Measurements from ENCODE around the gene MTX1. TPM values are rescaled to one million over a fixed set of nuclear protein-coding genes. Genes with fewer than 3 reads are reported as not detected.
"Not testable (repeated sequence)": the region's sequence is repeated elsewhere in the genome, so short reads cannot be mapped to it uniquely, and the experiment has no call there.

The MTX1 gene
- total RNA-seq, 1 donor from 2014 or later, result 40.9 TPM

DNA sequence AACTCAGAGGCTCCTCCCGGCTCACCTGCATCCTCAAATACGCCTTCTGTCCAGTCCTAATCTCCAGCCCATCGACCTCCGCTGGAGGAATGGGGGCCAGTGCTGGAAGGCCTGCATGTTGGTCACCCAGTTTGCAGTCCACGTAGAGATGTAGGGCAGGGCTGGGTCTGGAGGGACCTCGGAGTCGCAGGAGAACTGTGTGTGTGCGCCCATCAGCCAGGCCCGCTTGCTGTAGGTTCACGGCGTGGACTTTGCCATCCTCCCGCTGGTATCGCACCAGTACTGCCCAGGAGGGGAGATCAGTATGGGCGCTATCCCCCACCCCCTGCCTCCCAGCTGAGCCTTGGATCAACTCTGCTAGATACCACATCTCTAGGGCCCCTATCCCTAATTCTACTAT lies 3.5 kb upstream of the MTX1 start:
- intact Hi-C loops (cut with micrococcal nuclease), result no loop called here

DNA sequence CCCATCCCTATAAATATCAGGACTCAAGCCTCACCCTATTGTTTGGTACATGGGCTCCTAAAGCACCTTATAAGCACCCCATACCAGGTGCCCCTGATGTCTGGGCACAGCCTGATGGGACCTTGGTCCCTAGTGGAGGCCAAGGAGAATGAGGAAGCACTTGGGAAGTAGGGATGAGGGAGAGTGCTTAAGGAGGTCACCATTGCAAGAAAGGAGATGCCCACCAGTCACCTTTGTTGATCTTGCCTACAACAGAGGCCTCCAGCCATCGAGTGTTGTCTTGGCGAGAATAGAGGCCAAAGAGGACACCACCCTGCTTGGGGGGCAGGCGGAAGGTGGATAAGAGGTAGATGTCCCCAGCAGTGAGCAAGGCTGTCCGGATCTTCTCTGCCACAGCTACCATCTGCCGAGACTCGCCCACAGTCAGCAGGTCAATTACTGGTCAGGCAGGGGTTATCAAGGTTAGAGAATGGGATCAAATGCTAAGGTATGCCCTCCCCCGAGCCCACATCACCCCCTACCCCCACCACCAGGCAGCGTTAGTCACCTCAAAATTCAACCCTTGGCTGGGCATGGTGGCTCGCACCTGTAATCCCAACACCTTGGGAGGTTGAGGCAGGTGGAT lies 2.4 kb upstream of the MTX1 start:
- intact Hi-C loops (cut with micrococcal nuclease), result loop anchor here (1.0 to 2.0 kb wide), 2 partner anchors 20 to 29 kb away; no protein-coding TSS in a partner anchor

DNA sequence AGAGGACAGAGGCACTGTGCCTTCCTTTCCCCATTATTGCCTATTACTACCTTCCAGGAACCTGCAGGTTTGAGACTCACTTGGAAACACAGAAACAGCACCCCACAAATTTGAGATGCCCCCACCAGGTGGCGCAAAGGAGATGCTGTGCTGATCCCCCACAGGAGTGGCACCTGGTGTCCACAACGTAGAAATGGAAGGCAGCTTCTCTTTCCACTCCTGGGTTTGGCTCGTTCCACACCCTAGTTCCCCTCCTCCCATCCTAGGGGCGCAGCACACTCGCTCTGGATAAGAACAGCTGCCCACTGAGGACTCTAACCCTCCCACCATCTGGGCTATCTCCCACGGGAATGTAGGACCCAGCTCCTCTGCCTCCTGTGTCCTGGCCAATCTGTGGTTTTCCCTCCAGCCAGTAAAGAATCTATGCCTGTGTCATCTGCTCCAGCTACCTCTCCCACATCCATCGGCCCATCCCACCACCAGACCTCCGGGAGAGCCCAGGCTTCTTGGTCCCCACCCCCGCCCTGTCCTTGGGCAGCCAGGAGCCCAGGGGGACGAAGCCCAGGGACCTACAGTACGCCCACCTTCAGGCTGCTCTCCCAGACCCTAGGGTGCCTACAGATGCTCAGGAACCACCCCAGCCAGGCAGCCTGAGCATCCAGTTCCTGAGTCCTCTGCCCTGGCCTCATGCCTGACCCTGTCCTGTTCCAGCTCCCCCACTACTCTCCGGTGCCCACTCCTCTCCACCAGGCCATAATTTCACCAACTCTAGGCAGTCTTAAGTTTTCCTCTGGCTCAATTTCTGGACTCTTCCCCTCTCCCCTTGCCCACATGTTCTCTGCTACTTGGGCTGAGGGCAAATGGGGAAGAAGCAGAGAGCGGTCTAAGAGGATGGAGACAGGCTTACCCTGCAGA lies 1.3 kb upstream of the MTX1 start:
- intact Hi-C loops (cut with micrococcal nuclease), result loop anchor here (1.0 to 2.0 kb wide), 4 partner anchors 13 to 116 kb away; no protein-coding TSS in a partner anchor

DNA sequence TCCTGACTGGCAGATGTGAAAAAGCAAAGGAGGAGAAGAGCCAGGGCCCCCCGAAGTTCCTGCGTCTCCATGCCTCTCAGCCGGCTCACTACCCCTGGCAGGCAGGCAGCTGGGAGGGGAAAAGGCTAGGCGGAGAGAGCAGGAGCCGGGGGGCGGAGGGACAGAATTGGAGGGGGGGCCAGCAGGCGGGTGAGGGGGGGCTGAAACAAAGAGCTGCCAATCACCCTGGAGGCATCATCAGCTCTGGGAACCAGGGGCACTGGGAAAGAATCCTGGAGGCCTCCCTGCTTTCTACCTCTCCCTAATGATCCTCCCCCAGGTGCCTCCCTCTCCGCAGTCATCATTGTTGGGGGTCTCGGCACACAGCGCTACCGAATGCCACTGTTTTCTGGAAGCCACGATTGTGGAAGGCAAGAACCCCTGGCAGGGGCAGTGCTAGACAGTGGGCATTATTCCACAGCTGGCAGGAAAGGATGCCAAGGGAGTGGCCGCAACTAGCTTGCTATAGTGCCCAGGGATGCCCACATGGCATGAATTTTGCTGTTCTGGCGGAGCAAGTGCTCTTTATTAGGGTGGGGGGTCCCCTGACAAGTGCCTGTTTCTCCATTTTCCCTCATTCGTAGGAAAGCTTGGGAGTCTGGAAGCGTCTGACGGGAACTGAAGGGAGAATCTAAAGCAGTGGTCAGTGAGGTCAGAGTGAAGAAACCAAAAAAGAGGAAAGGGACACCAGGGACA lies 522 bp upstream of the MTX1 start, which contains the start of gene THBS3:
THBS3 (minus strand) TSS at position 92 of the 735 bp plus-strand sequence; CDS start at position 71, 21 bp downstream.
- intact Hi-C loops (cut with micrococcal nuclease), result loop anchor here (1.0 to 2.0 kb wide), 4 partner anchors 14 to 115 kb away; no protein-coding TSS in a partner anchor

DNA sequence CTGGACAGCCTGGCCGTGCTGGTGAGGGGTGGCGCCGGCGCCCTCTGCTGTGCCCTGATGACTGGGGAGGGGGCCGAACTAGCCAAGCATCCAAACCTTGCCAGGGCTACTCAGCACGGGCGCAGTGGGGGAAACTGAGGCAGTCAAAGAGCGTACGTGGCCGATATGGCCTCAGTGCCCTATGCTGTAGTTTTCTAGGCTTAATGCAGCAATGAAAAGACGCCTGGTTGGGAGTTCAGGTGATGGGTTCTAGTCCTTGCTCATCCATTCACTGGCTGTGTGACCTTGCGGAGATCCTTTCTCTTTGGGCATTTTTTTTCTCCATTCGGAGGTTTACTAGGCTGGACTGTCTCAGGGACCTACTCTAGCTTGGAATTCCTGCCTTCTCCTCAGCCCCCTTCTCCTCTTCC lies 822 bp downstream of the MTX1 start:
- intact Hi-C loops (cut with micrococcal nuclease), result loop anchor here (2.0 kb wide), 1 partner anchor 35 kb away; no protein-coding TSS in a partner anchor

DNA sequence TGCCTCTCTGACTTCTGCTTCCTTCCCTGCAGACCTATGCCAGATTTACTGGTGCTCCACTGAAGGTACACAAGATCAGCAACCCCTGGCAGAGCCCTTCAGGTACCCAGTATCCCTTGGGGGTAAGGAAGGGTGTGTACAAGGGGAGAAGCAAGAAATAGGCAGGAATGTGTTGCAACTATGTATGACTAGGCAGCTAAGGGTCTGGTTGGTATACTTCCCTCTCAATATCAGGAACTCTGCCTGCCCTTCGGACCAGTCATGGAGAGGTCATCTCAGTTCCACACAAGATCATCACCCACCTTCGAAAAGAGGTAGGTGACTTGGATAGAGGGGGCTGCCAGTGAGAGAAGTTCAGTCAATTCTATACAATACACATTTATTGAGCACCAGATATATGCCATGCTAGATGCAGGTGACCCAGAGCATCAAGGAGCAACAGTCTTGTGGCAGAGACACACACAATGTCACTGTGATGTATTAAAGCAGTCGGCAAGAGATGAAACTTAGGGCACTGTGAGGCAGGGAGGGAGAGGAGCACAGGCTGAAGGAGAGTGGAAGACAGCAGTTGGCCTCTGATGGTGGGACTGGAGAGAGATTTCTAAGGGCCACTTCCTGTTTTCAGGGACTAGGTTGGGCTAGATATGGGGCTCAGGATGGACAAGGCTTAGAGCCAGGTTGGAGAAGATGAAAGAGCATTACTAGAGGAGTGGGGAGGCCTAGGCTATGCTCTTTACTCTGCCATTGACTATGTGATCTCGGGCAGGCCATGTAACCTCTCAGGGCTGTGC lies 2.0 kb downstream of the MTX1 start:
- intact Hi-C loops (cut with micrococcal nuclease), result no loop called here

DNA sequence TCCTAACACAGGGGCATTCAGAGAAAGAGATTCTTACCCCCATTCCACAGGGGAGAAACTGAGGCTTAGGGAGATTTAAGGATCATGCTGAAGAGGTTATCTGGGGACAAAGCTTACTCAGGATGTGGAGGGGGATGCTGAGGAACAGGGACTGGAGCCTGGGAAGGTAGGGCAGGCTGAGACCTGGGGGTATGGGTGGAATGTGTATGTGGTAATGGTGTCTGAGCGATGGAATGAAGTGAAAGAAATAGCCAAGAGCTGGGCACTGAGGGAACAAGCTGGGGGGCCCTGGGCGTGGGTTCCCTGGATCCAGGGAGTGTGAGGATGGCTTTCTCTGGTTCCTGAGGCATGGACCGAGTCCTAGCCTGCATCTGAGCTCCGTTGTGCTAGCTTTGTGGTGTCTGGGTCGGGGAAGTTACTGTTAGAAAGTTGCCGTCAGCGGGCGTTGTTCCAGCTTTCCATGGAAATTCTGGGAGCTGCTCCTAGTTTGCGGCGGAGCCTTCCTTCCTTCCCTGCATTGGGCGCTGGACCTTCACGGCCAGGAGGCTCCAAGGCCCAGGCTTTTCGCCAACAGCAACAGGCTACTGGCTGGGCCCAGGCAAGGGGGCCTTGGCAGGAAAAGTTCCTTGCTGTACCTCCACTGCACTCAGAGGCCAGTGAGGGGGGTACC lies 3.0 kb downstream of the MTX1 start:
- intact Hi-C loops (cut with micrococcal nuclease), result not testable (repeated sequence)

DNA sequence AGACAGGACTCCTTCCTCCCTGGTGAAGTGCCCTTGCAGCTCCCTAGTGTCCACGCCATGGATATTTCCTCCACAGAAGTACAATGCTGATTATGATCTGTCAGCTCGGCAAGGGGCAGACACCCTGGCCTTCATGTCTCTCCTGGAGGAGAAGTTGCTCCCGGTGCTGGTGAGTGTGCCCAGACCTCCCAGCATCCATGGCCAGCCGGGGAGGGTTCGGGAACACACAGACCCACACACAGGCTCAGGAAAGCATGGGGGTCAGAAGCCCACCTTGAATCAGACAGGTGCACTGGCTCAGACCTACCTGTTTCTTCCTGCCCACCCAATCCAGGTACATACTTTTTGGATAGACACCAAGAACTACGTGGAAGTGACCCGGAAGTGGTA lies 3.6 kb downstream of the MTX1 start:
- intact Hi-C loops (cut with micrococcal nuclease), result not testable (repeated sequence)

DNA sequence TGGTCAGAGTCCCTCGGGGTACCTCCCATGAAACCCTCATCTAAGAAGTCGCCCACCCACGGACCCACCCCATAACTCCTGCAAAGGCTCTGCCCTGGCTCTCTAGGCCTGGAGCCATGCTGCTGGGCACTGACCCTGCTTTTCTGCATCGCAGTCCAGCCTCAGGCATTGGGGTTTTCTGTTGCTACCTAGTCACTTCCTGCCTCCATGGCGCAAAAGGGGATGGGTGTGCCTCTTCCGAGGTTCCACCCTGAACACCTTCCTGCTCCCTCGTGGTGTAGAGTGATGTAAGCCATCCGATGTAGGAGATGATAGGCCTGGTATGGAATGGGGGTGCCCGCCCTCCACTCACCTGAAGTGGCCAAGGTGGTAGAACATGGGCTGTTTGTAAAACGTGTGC lies 6.2 kb downstream of the MTX1 start:
- intact Hi-C loops (cut with micrococcal nuclease), result not testable (repeated sequence)

DNA sequence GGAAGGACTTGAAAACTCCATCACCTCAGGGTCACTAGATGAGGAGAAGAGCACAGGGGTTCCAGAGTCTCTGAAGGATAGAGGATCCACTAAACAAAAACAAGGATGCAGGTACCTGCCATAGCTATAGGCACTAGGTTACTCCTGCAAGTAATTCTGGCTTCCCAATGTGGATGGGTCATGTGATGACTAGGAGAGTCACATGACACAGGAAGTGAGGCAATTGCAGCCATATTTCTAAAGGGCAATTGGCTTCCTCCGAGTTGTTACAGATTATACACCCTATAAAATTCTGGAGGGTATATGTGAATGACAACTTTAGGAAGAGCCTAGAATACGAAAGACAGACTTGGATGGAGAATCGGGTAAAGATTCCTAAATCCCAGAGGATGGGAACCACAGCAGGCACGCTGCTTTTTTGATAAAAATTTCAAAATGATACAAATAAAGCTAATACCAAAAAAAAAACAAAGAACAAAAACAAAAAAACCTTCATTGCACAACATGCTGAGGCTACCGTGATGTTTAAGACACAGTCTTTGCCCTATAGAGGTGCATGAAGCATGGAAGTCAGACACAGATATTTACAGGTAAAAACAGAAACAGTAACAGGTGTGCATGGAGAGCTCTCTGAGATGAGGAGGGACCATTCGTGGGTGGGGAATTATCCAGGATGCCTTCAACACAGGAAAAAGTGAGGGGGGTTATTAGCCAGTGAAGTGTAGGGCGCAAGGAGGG lies 10.5 kb downstream of the MTX1 start:
- intact Hi-C loops (cut with micrococcal nuclease), result no loop called here

DNA sequence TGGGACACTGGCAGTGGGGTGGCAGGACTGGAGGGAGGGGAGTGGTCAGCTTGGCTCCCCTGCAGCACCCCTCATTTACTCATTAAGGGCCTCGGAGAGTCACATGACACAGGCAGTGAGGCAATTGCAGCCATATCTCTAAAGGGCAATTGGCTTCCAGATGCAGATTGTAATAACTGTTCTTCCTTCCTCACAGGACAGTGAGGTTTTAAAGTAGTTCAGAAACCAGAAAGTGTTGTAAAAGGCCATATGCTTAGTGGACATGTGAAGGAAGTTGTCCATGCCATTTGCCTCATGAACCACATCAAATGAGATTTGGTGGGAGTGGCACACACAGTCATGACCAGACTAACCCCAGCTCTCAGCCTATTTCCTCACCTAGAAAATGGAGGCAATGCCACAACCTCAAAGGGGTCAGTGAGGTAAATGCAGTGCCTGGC lies 11.1 kb downstream of the MTX1 start:
- intact Hi-C loops (cut with micrococcal nuclease), result no loop called here

DNA sequence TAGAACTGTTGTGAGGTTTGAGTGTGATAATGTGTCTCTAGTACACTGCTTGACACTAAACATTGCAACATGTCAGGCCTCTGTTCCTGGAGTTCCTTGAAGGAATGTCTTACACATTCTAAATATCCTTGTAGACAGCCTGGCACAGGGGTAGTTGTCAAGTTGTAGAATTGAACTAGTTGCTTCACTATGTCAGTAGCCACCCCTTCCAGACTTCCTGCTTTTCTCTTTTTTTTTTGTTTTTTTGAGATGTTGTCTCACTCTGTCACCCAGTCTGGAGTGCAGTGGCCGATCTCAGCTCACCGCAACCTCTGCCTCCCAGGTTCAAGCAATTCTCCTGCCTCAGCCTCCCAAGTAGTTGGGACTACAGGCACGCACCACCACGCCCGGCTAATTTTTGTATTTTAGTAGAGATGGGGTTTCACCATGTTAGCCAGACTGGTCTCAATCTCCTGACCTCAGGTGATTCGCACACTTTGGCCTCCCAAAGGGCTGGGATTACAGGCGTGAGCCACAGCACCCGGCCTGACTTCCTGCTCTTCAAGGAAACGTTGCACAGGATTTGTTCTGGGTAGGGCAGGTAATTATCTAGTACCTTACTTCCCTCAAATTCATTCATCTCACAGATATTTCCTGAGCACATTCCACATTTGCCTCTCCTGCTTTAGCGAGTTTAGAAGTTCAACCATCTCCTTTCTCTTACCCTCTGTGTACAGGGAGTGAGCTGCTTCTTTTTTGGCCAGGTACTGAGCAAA lies 11.9 kb downstream of the MTX1 start:
- intact Hi-C loops (cut with micrococcal nuclease), result not testable (repeated sequence)

DNA sequence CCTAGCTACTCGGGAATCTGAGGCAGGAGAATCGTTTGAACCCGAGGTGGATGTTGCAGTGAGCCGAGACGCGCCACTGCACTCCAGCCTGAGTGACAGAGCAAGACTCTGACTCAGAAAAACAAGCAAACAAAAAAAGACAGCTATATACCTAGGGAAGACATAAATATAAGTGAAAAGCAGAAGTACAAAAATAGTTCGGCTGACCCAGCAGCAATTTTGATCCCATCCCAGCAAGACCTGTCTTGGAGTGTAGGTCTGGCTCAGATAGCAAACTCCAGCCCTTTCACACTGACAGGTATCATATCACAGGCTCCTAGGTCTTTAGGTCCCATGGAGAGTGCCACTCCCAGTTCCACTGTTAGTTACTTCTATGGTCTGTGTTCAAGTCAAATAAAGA lies 14.6 kb downstream of the MTX1 start:
- intact Hi-C loops (cut with micrococcal nuclease), result no loop called here

DNA sequence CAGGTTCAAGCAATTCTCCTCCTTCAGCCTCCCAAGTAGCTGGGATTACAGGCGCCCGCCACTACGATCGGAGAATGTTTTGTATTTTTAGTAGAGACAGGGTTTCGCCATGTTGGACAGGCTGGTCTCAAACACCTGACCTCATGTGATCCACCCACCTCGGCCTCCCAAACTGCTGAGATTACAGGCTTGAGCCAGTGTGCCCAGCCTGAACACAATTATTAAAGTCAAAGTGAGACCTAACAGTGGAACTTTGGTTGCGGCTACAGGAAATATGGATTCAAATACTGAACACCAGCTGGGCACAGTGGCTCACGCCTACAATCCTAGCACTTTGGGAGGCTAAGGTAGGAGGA lies 16.9 kb downstream of the MTX1 start:
- intact Hi-C loops (cut with micrococcal nuclease), result not testable (repeated sequence)

DNA sequence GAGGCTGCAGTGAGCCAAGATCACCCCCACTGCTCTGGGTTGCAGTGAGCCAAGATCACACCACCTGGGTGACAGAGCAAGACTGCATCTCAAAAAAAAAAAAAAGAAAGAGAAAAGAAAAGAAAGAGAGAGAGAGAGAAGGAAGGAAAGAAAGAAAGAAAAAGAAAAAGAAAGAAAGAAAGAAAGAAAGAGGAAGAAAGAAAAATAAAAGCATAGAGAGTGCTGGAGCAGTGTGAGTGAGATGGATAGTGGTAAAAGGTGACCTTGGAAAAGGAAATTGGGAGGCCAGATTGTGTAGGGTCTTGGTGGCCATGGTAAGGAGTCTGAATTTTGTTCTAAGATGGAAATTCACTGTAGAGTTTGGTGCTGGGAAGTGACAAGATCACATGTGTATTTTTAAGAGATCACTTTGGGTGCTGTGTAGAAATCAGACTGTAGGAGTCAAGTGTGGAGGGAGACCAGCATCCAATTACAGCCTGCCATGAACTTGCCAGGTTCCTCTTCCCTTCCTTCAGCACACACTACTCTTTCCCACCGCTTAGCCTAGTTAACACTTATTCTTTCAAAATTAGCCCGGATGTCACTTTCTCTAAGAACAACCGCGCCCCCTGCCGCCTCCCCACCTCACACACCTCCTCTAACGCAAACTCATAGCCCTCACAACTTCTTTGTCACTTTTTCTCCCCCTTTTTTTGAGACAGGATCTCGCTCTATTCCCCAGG lies 17.9 kb downstream of the MTX1 start:
- intact Hi-C loops (cut with micrococcal nuclease), result loop anchor here (1.0 kb wide), 4 partner anchors 18 to 50 kb away; no protein-coding TSS in a partner anchor

DNA sequence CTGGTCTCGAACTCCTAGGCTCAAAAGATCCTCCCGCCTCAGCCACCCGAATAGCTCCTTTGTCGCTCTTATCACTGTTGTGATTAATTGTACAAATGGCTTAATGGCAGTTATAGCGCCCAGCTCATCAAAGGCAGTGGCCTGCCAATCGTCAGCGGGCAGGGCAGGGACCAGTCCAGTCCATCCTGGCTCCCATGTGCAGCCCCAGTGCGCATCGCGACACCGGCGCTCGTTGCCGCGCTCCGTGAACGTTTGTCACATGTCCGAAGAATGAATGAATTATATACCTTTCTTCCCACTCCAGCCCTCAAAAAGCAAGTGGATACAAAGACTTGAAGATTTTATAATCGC lies 18.4 kb downstream of the MTX1 start:
- intact Hi-C loops (cut with micrococcal nuclease), result loop anchor here (1.0 kb wide), 4 partner anchors 17 to 51 kb away; no protein-coding TSS in a partner anchor

DNA sequence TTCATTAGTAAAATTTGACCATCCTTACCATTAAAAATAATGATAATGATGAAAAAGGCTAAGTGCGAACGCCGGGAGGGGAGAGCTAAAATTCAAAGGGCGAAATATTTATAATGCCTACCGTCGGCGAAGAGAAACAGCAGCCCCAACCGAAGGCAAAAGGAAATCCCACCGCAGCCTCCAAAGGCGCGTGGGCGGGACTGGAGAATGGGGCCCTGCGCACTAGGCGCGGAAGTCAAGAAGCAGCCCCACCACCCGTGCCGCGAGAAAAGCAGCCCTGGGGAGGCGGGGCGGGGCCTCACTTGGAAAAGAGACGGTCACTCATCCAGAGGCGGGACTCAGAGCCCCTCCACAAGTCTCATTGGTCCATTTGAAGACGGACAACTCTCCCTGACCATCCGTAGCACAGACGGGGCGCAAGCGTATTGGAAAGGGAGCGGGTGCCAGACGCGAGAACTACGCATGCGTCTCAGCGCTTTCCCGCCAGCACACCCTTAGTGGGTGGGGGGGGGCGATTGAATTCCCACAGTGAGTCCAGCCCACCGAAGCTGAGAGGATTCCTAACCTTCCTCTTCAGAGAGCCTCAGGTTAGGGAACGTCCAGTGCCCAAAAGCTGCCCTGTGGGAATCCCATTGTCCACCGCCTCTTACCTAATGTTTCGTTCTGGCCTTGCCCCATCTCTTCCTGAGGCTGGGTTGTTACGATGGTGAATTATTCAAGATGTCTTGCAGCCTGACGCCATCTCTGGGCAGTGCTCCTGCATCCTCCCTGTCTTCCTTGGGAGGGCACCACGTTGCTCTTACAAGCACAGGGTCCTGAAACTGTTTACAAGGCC lies 19.0 kb downstream of the MTX1 start:
- intact Hi-C loops (cut with micrococcal nuclease), result no loop called here
